Activated gamma-delta T cell treated with Interleukin-2 at 50 U/mL for 16 hours (primary cell): Measurements from ENCODE around the gene NCF2.

Source experiments
- DNase-seq: peaks from one replicate; pipeline ENCODE4 v3.0.0-alpha.2; 2020

The NCF2 gene

DNA sequence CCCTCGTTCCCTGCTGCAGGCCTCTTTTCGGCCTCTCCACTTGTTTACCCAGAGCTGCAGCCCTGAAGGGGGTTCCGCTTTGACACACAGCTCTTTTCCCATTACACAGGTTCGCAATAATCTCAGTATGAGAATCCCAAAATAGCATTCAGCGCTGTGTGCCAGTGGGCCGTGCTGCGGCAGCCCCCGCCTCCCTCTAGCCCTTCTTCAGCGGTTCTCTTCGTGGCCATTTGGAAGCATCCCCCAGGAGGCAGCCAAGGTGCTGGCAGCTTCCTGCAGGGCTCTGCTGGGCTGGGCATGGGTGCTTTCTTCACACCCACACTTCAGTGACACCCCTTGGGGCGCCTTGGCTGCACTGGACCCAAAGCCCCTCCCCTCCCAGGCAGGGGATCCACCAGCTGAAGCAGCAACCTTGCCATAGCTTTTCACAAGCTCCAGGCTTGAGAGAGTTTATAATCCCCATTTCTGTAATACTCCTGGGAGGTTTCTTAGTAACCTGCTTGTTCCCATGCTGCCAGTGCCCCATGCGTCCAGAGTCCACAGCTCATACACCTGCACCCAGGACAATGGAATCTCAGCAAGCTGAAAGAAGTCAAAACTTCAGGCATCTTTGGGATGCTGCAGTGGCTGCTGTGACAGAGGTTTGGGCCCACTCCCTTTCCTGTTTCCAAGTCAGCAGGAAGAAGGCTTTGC, 8.1 kb downstream of the NCF2 start:
- DNase-seq = no peak

DNA sequence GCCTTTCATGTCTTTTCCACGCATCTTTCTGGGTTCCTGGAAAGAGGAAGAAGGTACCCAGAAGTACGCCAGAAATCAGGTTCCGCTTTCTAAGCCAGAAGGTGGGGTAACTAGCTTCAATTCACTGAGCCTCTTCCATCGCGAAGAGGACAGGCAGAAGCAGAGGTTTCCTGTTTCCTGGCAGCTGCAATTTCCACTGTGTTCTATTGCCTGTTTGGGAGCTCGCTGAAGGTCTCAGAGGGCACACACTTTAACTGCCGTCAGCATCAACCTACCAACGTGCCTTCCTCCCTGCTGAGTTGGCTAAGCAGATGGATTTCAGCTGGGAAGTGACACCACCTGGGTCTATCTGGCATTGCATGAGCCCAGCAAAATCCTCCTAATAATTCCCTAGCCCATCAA, 10.0 kb downstream of the NCF2 start:
- no peak for DNase-seq

DNA sequence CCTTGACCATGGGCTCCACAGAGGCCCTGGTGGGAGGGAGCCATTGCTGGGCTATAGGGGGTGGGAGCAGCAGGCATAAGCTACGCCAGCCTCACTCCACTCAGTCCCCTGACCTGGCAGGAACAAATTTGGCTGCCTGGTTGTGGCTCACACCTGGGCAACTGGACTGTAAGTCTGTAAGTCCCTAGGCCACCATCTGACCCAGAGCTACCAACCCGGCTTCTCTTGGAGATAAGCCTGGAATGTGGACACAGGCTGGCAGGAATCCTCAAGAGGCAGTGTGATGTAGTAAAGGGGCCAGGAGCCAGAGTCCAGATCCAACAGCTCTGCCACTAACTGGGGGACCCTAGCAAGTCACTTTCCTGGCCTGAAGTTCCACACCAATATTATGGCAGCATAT, 11.4 kb downstream of the NCF2 start:
- no peak for DNase-seq

DNA sequence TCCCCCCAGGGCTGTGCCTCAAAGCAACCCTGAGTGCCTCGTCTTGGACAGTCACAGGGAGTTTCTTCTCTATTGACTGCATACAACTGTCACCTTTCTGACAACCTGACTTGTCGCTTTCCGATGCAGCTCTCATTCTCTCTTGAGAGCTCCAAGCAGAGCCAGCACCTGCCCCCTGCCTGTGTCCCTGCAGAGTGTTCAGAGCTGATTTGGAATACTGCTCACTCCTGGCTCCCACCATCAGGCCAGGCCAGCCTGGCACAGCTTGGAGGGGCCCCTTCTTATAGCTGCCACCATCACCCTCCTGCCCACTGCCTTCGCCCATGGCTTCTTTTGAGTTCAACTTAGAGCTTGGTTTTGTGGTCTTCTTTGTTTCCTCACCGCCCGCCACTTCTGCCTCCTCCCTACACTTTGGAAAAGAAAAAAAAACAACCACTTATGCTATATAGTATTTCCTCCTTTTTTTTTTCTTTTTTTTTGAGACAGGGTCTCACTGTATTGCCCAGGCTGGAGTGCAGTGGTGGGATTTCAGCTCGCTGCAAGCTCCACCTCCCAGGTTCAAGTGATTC, 12.3 kb downstream of the NCF2 start:
- no peak for DNase-seq

DNA sequence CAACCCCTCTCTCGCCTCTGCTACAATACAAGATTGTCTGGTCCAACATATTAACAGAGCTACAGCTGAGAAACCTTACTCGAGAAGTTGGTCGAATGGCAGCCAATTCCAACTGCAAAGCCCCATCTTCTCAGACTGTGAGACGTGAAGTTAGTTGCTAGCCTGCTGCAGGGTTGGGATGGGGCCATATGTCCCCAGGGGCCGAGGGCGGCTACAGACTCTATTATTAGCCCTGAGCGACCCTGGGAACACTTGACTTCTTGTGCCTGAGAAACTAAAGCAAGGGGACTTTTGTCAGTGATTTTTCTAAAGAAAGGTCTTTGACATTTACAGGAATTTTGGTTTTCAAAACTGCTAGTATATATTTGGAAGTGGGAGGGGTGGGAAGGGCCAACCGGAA, 13.7 kb downstream of the NCF2 start:
- no peak for DNase-seq

DNA sequence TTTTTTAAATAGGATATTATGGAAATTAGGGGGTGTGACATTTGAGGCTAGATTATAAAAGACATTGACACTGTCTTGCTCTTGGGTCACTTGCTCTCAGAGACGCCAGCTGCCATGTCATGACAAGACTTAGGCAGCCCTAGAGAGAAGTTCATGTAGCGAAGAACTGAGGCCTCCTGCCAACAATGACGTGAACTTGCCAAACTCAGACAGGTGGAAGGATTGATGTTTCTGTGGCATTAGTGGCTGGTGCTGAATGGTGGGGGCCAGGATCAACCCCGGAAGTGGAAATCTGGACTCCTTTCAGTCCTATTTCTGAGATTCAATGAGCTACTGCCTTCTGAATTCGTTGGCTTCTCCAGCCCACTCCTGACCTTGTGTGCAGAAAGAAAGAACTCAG, 14.7 kb downstream of the NCF2 start:
- DNase-seq = no peak

DNA sequence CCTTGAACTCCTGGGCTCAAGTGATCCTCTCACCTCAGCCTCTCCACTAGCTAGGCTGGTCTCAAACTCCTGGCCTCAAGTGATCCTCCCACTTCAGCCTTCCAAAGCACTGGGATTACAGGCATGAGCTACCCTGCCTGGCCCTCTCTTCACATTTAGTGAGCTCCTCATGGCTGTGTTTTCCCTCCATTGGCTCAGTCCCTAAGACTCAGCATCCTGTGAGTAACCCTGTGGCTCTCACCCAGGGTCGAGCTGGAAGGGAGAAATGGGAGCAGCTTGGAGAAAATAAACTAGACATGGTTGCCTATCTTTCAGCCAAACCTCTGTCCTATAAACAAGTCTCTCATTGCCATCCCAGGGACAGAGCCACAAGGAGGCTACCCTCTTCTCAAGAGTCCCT, 17.5 kb downstream of the NCF2 start:
- no peak for DNase-seq

DNA sequence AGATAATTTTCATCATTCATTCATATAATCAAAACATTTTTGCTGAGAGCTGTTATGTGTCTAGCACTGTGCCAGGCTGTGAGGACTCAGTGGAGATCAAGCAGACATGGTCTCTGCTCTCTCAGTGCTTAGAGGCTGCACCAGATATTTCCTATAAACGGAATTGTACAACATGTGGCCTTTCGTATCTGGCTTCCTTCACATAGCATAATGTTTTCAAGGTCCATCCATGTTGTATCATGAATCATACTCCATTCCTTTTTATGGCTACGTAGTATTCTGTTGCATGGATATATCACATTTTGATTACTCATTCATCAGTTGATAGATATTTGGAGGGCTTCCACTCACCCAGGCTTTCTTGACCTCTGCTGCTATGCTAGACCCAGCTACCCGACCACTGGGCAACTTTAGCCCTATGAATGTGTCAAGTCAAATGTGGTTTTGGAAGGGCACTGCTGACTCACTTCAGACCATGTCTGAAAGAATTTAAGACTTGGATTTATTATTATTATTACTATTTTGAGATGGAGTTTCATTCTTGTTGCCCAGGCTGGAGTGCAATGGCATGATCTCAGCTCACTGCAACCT, 18.5 kb downstream of the NCF2 start:
- DNase-seq = no peak

DNA sequence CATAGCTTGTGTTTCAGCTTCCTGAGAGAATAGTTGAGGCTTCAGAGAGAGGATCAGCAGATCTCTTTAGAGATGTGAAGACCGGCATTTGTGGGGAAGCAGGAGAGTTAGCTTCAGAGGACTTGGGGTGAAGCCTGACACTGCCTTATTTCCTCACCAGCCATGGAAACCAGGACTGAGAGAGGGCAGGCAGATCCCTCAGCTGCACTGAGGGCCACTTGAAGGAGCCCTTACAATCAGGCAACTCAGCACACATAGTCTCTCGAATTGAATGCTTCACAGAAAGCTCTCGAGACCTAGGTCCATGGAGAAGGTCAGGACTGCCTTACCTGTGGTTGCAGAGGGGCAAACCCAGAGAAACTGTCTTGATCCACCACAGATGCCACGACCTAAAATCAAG, 19.8 kb downstream of the NCF2 start:
- DNase-seq = no peak

DNA sequence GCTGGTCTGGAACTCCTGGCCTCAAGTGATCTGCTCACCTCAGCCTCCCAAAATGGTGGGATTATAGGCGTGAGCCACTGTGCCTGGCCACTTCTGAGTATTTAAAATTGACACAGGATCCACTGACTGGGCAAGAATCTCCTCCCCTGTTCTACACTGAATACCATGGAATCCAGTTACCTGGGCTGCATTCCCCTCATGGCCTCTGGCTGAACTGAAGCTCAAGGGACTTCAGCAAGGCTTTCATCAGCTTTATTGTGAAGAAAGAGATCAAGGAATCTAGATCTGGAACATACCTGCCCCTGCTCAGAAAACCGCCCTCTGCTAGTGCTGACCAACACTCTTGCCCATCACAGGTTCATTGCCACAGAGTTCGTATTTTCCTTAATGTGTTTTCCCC, 20.5 kb downstream of the NCF2 start:
- no peak for DNase-seq

DNA sequence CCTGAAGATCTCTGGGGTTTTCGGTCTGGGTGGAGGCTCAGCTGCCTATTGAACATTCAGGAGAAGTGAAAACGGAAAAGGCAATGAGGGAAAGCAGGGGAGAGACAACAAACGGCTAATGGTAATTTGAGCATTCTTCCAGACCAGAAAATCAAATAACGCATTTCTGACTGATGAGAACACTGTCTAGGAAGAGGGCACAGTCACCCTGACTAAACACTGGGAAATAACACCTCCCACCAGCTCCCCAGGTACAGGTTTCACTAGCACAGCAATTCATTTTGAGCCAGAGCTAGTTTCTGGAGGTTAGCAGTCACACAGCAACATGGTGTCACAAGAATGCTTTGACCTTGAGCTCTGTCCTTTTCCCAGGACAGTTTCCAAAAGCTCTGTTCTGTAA, 21.1 kb downstream of the NCF2 start:
- no peak for DNase-seq

DNA sequence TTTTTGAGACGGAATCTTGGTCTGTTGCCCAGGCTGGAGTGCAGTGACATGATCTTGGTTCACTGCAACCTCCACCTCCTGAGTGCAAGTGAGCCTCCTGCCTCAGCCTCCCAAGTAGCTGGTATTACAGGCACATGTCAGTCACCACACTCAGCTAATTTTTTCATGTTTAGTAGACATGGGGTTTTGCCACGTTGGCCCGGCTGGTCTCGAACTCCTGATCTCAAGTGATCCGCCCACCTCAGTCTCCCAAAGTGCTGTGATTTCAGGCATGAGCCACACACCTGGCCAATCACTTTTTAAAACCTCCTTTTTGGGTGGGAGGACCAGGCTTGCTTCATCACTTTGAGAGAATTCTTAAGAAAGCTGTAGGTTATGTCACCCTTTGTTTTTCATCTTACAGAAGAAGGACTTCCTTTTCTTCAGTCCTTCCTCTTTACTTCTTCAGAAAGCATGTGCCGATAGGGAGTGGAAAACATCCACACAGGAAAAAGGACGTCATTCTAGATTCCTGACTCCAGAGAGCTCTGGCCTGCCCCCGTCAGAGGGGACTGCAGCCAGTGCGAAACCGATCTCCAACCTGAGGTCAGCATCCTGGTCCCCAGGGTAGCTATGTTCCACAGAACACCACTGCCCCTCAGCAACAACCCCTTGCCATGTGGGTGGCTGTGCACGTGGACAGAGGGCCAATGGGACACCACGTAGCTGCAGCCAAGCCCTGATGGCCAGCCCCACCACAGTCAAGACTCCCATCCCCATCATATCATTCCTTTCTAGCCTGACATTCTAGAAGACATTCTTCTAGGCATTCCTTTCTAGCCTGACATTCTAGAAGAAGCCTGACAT, 21.9 kb downstream of the NCF2 start:
- no peak for DNase-seq

DNA sequence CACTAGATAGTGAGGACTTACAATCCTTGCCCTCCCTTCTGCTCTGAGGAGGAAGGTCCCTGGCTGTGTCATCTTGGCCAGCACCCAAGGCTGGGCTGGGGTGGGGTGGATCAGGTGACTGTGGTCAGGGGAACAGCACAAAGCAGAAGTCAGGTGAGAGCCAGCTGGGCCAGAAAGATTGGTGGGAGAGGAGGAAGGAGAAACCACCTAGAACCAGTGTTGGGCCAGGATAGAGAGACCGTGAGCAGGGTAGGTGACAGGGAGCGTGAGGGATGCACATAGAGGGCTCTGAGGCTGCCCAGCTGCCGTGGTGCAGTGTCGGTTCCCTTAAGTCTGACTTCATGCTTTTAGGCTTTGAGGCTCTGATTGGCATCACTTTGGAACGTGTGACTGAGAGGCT, 22.7 kb downstream of the NCF2 start:
- no peak for DNase-seq

DNA sequence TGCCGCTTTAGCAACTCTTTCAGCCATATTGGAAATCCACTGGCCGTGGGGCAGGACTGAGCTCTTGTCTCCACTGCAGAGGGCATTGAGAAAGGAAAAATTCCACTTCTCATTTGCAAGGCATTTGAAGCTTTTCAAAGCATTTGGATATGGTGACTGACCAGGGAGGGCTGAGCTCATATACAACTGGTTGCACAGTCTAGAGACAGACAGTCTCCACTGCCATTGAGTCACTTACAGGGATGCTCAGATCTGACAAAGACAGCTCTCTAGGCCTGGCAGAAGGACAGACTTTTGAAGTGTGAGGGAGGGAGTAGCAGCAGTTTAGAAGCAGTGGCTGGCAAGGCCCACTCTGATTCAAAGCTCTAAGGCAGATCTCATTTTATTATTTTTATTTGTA, 24.2 kb downstream of the NCF2 start:
- no peak for DNase-seq

DNA sequence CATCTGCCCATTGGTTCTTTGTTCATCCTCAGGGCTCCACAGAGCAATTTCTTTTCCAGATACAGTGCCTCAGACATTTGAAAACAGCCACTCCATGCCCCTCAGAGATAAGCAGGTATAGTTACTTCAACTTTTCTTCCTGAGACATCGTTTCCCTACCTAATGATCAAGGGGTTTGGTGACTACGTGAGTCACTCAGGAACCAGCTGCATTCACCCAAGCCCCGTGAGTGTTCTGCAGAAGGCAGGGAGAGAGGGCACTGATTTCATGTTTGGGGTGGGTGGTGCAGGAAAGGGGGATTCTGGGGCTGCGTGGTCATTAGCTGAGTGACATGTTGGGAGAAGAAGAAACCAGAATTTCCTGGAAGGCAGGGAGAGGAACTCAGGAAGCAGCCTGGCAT, 25.0 kb downstream of the NCF2 start:
- DNase-seq = no peak

DNA sequence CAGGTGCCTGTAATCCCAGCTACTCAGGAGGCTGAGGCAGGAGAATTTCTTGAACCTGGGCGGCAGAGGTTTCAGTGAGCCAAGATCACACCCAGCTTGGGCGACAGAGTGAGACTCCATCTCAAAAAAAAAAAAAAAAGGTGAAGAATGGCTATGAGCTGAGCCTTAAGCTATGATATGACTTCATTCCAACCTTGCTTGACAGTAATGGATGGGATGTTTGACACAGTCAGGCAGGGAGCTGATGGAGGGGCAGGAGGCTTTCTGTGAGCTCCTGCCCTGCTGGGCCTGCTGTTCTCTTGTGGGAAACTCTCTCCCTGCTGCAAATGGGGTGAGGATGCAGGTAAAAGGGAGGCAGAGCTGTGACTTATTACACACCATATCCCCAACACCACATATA, 27.6 kb downstream of the NCF2 start:
- DNase-seq = no peak

DNA sequence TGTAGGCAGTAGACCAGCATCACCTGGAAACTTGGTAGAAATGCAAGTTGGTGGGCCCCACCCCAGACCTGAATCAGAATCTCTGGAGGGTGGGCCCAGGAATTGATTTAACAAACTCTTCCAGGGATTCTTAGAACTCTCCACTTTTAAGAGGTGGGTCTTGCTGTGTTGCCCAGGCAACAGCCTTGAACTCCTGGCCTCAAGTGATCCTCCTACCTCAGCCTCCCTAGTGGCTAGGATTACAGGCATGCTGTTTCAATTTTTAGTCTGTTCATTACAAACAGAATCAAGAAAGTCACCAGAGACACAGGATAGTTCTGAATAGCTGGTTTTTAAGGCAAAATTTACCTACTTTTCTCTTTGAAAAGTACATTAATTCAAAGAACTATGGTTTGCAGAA, 31.2 kb downstream of the NCF2 start:
- DNase-seq = no peak

DNA sequence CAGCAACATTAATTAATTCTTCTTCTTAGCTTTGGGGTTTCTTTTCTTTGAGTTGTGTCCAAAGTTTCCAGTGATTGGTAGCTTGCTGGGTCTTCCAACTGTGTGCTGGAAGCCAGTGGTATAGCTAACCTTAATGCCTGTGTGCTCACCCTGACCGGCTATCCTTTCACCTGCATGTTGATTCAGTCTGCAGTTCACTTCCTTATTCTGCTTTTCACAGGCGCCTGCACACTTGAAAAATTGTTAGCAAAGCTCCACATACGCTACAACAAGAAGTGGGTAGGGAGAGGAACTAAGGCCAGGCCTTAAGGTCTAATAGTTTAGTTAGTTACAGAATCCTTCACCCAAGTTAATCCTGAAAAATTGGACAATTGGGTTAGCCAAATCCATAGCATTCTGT, 35.7 kb downstream of the NCF2 start:
- no peak for DNase-seq

DNA sequence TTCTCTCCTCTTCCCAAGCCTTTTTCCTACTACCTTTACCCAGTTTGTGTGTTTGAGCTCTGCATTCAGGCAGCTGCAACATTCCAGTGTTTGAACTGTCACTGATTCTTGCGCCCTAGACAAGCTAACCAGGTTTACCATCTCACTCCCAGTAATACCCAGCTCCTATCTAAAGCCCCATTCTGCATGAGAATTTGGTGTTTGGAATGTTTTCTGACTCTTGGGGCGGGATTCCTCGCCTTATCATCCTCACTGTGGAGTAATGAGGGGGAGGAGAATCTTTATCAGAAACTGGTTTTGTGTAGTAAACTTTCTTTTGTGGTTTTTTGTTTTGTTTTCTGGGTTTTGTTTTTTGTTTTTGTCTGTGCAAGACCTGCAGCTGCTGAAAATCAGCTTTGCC, 36.5 kb downstream of the NCF2 start:
- DNase-seq = no peak

DNA sequence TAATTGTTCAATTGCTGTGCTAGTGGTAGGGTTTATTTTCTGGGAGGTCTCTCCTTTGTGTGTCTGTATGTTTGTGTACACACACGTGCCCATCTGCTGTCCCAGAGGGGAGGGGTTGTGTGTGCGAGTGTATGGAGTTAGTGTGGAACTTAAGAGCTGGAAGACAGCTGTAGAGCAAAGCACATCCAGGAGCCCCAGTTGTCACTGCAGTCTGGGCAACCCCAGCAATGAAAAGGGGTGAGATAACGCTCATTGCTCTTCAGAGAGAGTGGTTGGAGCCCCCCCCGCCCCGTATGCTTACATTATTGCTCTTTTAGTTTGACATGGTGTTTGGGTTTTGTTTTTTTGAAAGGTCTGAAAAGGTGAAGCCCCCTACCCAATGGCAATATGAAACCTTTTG, 36.9 kb downstream of the NCF2 start:
- DNase-seq = no peak

DNA sequence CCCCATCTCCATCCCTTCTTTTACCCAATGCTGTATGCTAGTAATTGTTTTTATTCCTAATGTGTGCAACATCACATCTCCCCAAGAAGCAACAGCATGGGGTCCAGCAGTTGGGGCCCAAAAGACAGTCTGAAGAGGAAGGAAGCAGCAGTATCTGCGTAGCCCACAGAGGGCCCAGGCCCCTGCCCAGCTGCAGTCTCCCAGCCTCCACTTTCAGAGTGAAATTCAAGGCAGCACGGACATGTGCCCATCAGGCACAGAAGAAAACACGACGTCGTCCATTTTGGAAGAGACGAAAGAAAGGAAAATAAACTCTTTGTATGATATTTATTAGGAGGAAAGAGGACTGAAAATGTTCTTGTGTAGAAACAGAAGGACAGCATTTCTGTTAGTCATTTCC, 37.4 kb downstream of the NCF2 start:
- DNase-seq = no peak

DNA sequence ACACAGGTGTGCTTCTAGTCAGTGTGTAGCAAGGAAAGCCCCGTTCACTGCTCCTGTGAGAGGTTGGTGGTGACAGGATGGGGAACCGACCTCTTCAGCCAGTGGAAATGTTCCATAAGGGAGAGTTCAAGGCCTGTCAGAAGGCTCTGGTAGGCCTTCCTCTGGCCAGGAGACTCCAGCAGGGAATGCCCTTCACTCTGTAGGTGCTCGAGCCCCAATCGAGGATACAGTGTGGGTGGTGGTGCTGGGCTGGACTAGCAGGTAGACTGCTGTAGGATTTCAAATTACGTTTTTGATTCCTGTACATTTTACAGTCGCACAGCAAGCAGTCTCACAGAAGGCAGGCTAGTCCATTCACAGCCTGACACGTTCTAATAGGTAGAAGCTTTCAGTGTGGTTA, 37.8 kb downstream of the NCF2 start:
- DNase-seq = no peak

DNA sequence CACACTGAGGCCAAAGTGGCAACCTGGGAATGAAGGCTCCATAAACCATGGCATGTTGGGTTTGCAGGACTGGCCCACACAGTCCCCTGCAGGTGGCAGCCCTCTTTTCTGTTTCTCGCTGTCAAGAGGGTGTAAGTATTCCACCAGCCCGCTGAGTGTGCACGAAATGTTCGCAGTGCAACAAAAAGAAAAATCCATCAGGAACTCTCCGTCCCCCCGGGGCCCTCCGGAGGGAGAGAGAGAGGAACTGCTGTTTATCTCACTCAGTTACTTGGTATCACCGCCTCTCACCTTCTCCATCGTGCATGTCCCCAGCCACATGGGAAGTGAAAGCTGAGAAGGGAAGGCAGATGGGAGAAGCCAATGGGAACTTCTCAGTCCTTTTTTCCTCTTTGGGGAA, 38.3 kb downstream of the NCF2 start:
- DNase-seq = no peak

DNA sequence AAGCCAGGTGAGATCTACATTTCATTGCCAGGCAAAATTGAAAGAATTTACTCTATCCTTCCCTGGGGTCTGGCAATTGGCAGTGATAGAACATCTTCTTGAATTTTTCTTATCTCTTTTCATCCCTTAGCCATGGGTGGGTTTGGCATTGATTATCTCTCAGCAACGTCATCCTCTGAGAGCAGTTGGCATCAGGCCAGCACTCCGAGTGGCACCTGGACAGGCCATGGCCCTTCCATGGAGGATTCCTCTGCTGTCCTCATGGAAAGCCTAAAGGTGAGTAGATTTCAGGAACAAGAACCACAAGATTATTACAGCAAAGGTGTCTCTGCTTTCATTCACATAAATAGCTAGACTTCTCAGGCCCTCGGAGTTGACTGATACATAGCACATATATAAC, 39.3 kb downstream of the NCF2 start:
- DNase-seq = no peak
